BJ (cell line): ENCODE results near the gene EIF4E3. TPM values are rescaled to one million over a fixed set of nuclear protein-coding genes. Genes with fewer than 3 reads are reported as not detected.

Experiments
- CTCF ChIA-PET: fragments of 350-600 bp; formaldehyde crosslinking; extraction: SDS; loops from one replicate; lab custom pipeline; 2021; ENCODE audit warnings: antibody characterized with exemption, inconsistent platforms; lab: Yijun Ruan, JAX
- POLR2A ChIA-PET: fragments of 300-600 bp; sonication (Branson Sonifier 250); formaldehyde crosslinking; extraction: SDS; loops from one replicate; lab custom pipeline; 2021; ENCODE audit warnings: antibody characterized with exemption; lab: Charles Lee
- DNase-seq: peaks from one replicate; pipeline ENCODE4 v3.0.0-alpha.2; 2011; ENCODE audit warnings: low read depth
- H3K27me3 ChIP-seq: 2 replicates; pipeline ENCODE4 v1.6.0; 2011; ENCODE audit warnings: low read length; ENCODE audit not compliant: control insufficient read depth, insufficient read depth
- H3K36me3 ChIP-seq: 2 replicates; pipeline ENCODE4 v1.5.1; 2011; ENCODE audit warnings: low read length; ENCODE audit not compliant: control insufficient read depth, insufficient read depth
- H3K4me3 ChIP-seq: 2 replicates; pipeline ENCODE4 v1.5.1; 2011; ENCODE audit warnings: low read depth, mild to moderate bottlenecking, control low read depth, low read length
- CTCF ChIP-seq: IDR thresholded peaks from 2 replicates; pipeline ENCODE4 v1.5.1; 2011; ENCODE audit warnings: low read depth, mild to moderate bottlenecking, control low read depth, inconsistent platforms, low read length, moderate library complexity; ENCODE audit not compliant: insufficient read depth
- polyA plus RNA-seq: library from polyadenylated mRNA; depleted of rRNA; stranded (reverse); fragments of >200 nt; gene quantifications from 2 replicates; pipeline ENCODE4 v1.2.3, GENCODE V29; 2011

Gene EIF4E3
- polyA plus RNA-seq, 1 experiment = 1.1 TPM

- Histone ChIP-seq H3K27me3 (no peaks in the 10 kb centered on the region), H3K4me3 (no peak overlapping the region), H3K36me3 (no peaks in the 10 kb centered on the region)
- ChIA-PET CTCF (interaction anchor here (0.7 to 2.1 kb wide), 14 partner anchors 9 to 1158 kb away, joined by 3 to 7 read pairs (median 3); no protein-coding TSS in a partner anchor), POLR2A (no interaction called here)
- peak; percentile 37 for DNase-seq
- no peak for TF ChIP-seq CTCF
These were observed 44.6 kb downstream of the EIF4E3 start for GRCh38 chr3:71680603-71681002.

- ChIA-PET POLR2A (no interaction called here), CTCF (no interaction called here)
- DNase-seq = no peak
- Histone ChIP-seq H3K36me3 (no peaks in the 10 kb centered on the region), H3K27me3 (no peaks in the 10 kb centered on the region), H3K4me3 (no peak overlapping the region)
- TF ChIP-seq CTCF = no peak
These were observed 48.3 kb downstream of the EIF4E3 start for GRCh38 chr3:71676931-71677330.

- POLR2A ChIA-PET = no interaction called here
- Histone ChIP-seq H3K36me3 (no peaks in the 10 kb centered on the region), H3K27me3 (no peaks in the 10 kb centered on the region), H3K4me3 (no peak overlapping the region)
- no peak for TF ChIP-seq CTCF
- CTCF ChIA-PET = interaction anchor here (1.4 kb wide), 1 partner anchor 18 kb away, joined by 4 read pairs; no protein-coding TSS in a partner anchor
- DNase-seq = no peak
These were observed 51.7 kb downstream of the EIF4E3 start for GRCh38 chr3:71673486-71673885.

- POLR2A ChIA-PET = no interaction called here
- TF ChIP-seq CTCF = no peak
- Histone ChIP-seq H3K4me3 (no peak overlapping the region), H3K36me3 (no peaks in the 10 kb centered on the region), H3K27me3 (no peaks in the 10 kb centered on the region)
- no peak for DNase-seq
- CTCF ChIA-PET = no interaction called here
These were observed 52.4 kb downstream of the EIF4E3 start for GRCh38 chr3:71672807-71673206.

GRCh38 chr3:71672340-71672739 is 52.9 kb downstream of the EIF4E3 start:
- TF ChIP-seq CTCF = no peak
- ChIA-PET POLR2A (no interaction called here), CTCF (no interaction called here)
- Histone ChIP-seq H3K4me3 (no peak overlapping the region), H3K36me3 (no peaks in the 10 kb centered on the region), H3K27me3 (no peaks in the 10 kb centered on the region)
- no peak for DNase-seq
